Neural cell (in vitro differentiated cells): ENCODE results near the gene ZNF546. TPM values are rescaled to one million over a fixed set of nuclear protein-coding genes. Genes with fewer than 3 reads are reported as not detected.

ENCODE experiments used
- H2AFZ ChIP-seq: fragments of 200-600, 300-800 bp; sonication (generic), shearing (Covaris generic); 2 replicates; pipeline ENCODE4 v1.6.0; 2014; ENCODE audit warnings: low read depth, mild to moderate bottlenecking, antibody characterized with exemption, low read length, moderate library complexity
- H3F3A ChIP-seq: fragments of 200-600 bp; shearing (Covaris generic); 2 replicates; pipeline ENCODE4 v1.6.1; 2016; ENCODE audit warnings: mild to moderate bottlenecking, moderate library complexity, mixed read lengths, antibody characterized with exemption, low read length; ENCODE audit not compliant: insufficient read depth, poor library complexity, severe bottlenecking
- H3K27ac ChIP-seq: fragments of 200-600, 300-800 bp; sonication (generic), shearing (Covaris generic); 2 replicates; pipeline ENCODE4 v1.5.1; 2014; ENCODE audit warnings: mild to moderate bottlenecking, low read length, moderate library complexity
- H3K27me3 ChIP-seq: fragments of 300-800, 200-600 bp; sonication (generic), shearing (Covaris generic); 2 replicates; pipeline ENCODE4 v1.6.0; 2014; ENCODE audit warnings: mild to moderate bottlenecking, low read depth, low read length, moderate library complexity; ENCODE audit not compliant: insufficient read depth
- H3K36me3 ChIP-seq: fragments of 300-800, 200-600 bp; sonication (generic), shearing (Covaris generic); 2 replicates; pipeline ENCODE4 v1.5.1; 2014; ENCODE audit warnings: mild to moderate bottlenecking, antibody characterized with exemption, low read length, moderate library complexity; ENCODE audit not compliant: insufficient read depth
- H3K4me2 ChIP-seq: fragments of 300-800, 200-600 bp; sonication (generic), shearing (Covaris generic); 2 replicates; pipeline ENCODE4 v1.6.0; 2014; ENCODE audit warnings: mild to moderate bottlenecking, low read length
- H3K4me3 ChIP-seq: fragments of 300-800, 200-600 bp; sonication (generic), shearing (Covaris generic); 2 replicates; pipeline ENCODE4 v1.5.1; 2014; ENCODE audit warnings: mild to moderate bottlenecking, low read length, moderate library complexity
- H3K79me2 ChIP-seq: fragments of 200-600 bp; shearing (Covaris generic); replicated peaks from 2 replicates; pipeline ENCODE4 v1.6.0; 2014; ENCODE audit warnings: mild to moderate bottlenecking, low read length, moderate library complexity; ENCODE audit not compliant: insufficient read depth
- H3K9ac ChIP-seq: fragments of 300-800, 200-600 bp; sonication (generic), shearing (Covaris generic); 2 replicates; pipeline ENCODE4 v1.6.1; 2016; ENCODE audit warnings: mild to moderate bottlenecking, low read length, mixed read lengths
- H3K9me2 ChIP-seq: fragments of 200-600 bp; shearing (Covaris generic); 2 replicates; pipeline ENCODE4 v1.6.1; 2016; ENCODE audit warnings: mild to moderate bottlenecking, low read length, mixed read lengths; ENCODE audit not compliant: insufficient read depth
- H3K9me3 ChIP-seq: fragments of 200-600, 300-800 bp; sonication (generic), shearing (Covaris generic); 2 replicates; pipeline ENCODE4 v1.6.1; 2016; ENCODE audit warnings: mild to moderate bottlenecking, mixed run types, low read length, moderate library complexity, mixed read lengths
- H4K20me1 ChIP-seq: fragments of 200-600 bp; shearing (Covaris generic); 2 replicates; pipeline ENCODE4 v1.6.1; 2016; ENCODE audit warnings: mild to moderate bottlenecking, mixed run types; ENCODE audit not compliant: insufficient read depth
- EP300 ChIP-seq: fragments of 450-650 bp; conservative IDR thresholded peaks from 2 replicates; pipeline ENCODE4 v1.6.1; 2014; ENCODE audit warnings: antibody characterized with exemption, mild to moderate bottlenecking, moderate library complexity; ENCODE audit not compliant: poor library complexity, severe bottlenecking
- EZH2 ChIP-seq: fragments of 200-600, 300-800 bp; shearing (Covaris generic), sonication (generic); IDR thresholded peaks from 2 replicates; pipeline ENCODE4 v1.6.1; 2014; ENCODE audit warnings: antibody characterized with exemption, low read length, borderline replicate concordance, mild to moderate bottlenecking; ENCODE audit not compliant: insufficient read depth, poor library complexity, severe bottlenecking
- POLR2AphosphoS5 ChIP-seq: IDR thresholded peaks from 2 replicates; pipeline ENCODE4 v1.6.1; 2012
- RAD21 ChIP-seq: fragments of 450-650 bp; conservative IDR thresholded peaks from 2 replicates; pipeline ENCODE4 v1.6.1; 2014; ENCODE audit warnings: antibody characterized with exemption, mild to moderate bottlenecking, moderate library complexity
- REST ChIP-seq: IDR thresholded peaks from 2 replicates; pipeline ENCODE4 v1.6.1; 2012; ENCODE audit warnings: borderline replicate concordance
- SMC3 ChIP-seq: fragments of 450-650 bp; conservative IDR thresholded peaks from 2 replicates; pipeline ENCODE4 v1.6.1; 2014; ENCODE audit warnings: antibody characterized with exemption, mild to moderate bottlenecking, moderate library complexity; ENCODE audit not compliant: poor library complexity
- TAF1 ChIP-seq: IDR thresholded peaks from 2 replicates; pipeline ENCODE4 v1.6.1; 2012; ENCODE audit warnings: low read depth
- polyA plus RNA-seq: library from polyadenylated mRNA; depleted of rRNA; stranded (reverse); fragments of >200 nt; gene quantifications from 2 replicates; pipeline ENCODE4 v1.2.3, GENCODE V29; 2014
- TF ChIP-seq, protein P1 (sequence below): fragments of 450-650 bp; IDR thresholded peaks from 2 replicates; pipeline ENCODE4 v1.5.1; 2014; ENCODE audit warnings: antibody characterized with exemption, mild to moderate bottlenecking, moderate library complexity; ENCODE audit not compliant: poor library complexity, severe bottlenecking

The ZNF546 gene
- polyA plus RNA-seq, 1 donor from 2014 or later: 8.0 TPM

GRCh38 chr19:39951065-39951650 is 45.7 kb upstream of the ZNF546 start:
- no peaks in the 10 kb centered on the region for H3K79me2 ChIP-seq
- H3K27ac ChIP-seq: no peak overlapping the region

GRCh38 chr19:39951686-39952085 is 45.2 kb upstream of the ZNF546 start:
- Histone ChIP-seq H3K79me2 (no peaks in the 10 kb centered on the region), H3K4me3 (no peak overlapping the region), H3K9ac (no peak overlapping the region), H3K9me2 (no peaks in the 10 kb centered on the region), H3K27me3 (no peaks in the 10 kb centered on the region), H4K20me1 (no peaks in the 10 kb centered on the region), H3F3A (no peaks in the 10 kb centered on the region), H2AFZ (no peak overlapping the region), H3K27ac (no peak overlapping the region), H3K9me3 (no peaks in the 10 kb centered on the region), H3K36me3 (no peaks in the 10 kb centered on the region), H3K4me2 (no peak overlapping the region)
- TF ChIP-seq TAF1: no peak
- no peak for TF ChIP-seq RAD21

More at GRCh38 chr19:39951065-39951650, 45.7 kb upstream of the ZNF546 start:
- Histone ChIP-seq H3K9me3 (no peaks in the 10 kb centered on the region), H3K4me2 (no peak overlapping the region), H3K36me3 (no peaks in the 10 kb centered on the region), H3F3A (no peaks in the 10 kb centered on the region), H3K4me3 (no peak overlapping the region), H2AFZ (no peak overlapping the region), H4K20me1 (no peaks in the 10 kb centered on the region), H3K9ac (no peak overlapping the region), H3K27me3 (no peaks in the 10 kb centered on the region), H3K9me2 (no peaks in the 10 kb centered on the region)
- TF ChIP-seq TAF1 (no peak), RAD21 (no peak), REST (no peak), SMC3 (no peak)
- TF ChIP-seq, protein P1, sequence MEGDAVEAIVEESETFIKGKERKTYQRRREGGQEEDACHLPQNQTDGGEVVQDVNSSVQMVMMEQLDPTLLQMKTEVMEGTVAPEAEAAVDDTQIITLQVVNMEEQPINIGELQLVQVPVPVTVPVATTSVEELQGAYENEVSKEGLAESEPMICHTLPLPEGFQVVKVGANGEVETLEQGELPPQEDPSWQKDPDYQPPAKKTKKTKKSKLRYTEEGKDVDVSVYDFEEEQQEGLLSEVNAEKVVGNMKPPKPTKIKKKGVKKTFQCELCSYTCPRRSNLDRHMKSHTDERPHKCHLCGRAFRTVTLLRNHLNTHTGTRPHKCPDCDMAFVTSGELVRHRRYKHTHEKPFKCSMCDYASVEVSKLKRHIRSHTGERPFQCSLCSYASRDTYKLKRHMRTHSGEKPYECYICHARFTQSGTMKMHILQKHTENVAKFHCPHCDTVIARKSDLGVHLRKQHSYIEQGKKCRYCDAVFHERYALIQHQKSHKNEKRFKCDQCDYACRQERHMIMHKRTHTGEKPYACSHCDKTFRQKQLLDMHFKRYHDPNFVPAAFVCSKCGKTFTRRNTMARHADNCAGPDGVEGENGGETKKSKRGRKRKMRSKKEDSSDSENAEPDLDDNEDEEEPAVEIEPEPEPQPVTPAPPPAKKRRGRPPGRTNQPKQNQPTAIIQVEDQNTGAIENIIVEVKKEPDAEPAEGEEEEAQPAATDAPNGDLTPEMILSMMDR: no peak

GRCh38 chr19:39953915-39954314 is 42.9 kb upstream of the ZNF546 start:
- Histone ChIP-seq H3K9ac (no peak overlapping the region), H3K9me2 (no peaks in the 10 kb centered on the region), H3F3A (no peaks in the 10 kb centered on the region), H3K27me3 (no peaks in the 10 kb centered on the region), H3K36me3 (no peaks in the 10 kb centered on the region), H2AFZ (no peak overlapping the region), H4K20me1 (no peaks in the 10 kb centered on the region), H3K27ac (no peak overlapping the region), H3K9me3 (no peaks in the 10 kb centered on the region), H3K79me2 (no peaks in the 10 kb centered on the region), H3K4me2 (no peak overlapping the region), H3K4me3 (no peak overlapping the region)
- TF ChIP-seq, protein P1: no peak
- TF ChIP-seq TAF1: no peak
- no peak for TF ChIP-seq EP300
- no peak for TF ChIP-seq REST
- TF ChIP-seq SMC3: no peak
- TF ChIP-seq EZH2: no peak
- no peak for TF ChIP-seq POLR2AphosphoS5
- no peak for TF ChIP-seq RAD21
